ENCODE measurements around the gene ZFP57. TPM values are rescaled to one million over a fixed set of nuclear protein-coding genes. Genes with fewer than 3 reads are reported as not detected.

ZFP57 gene
- total RNA-seq, 1 experiment from 2014 or later: 6.4 TPM

- no peak for TF ChIP-seq GTF2I (CRISPR knock-in tag; conservative IDR thresholded peaks at IDR 0.05)
- no peak for TF ChIP-seq ZNF219 (CRISPR knock-in tag; IDR thresholded peaks at IDR 0.05; ENCODE audit: borderline replicate concordance)
- no peak for TF ChIP-seq NFATC4 (CRISPR knock-in tag; IDR thresholded peaks at IDR 0.05)
- no peak for TF ChIP-seq E2F5 (CRISPR knock-in tag; IDR thresholded peaks at IDR 0.05)
- TF ChIP-seq ZNF138 (CRISPR knock-in tag; conservative IDR thresholded peaks at IDR 0.05): no peak
- TF ChIP-seq TCF7 (CRISPR knock-in tag; IDR thresholded peaks at IDR 0.05; ENCODE audit: low read depth): no peak
- no peak for TF ChIP-seq NFYB (CRISPR knock-in tag; conservative IDR thresholded peaks at IDR 0.05; ENCODE audit: low read depth)
- TF ChIP-seq ZNF232 (CRISPR knock-in tag; IDR thresholded peaks at IDR 0.05): no peak
- no peak for TF ChIP-seq ELF4 (CRISPR knock-in tag; IDR thresholded peaks at IDR 0.05; ENCODE audit: low read depth)
- no peak for TF ChIP-seq MYBL2 (CRISPR knock-in tag; IDR thresholded peaks at IDR 0.05)
- TF ChIP-seq ZNF281 (CRISPR knock-in tag; IDR thresholded peaks at IDR 0.05): no peak
- TF ChIP-seq ATF1 (CRISPR knock-in tag; IDR thresholded peaks at IDR 0.05): no peak
- TF ChIP-seq PREB (CRISPR knock-in tag; IDR thresholded peaks at IDR 0.05; ENCODE audit: borderline replicate concordance): no peak
- no peak for TF ChIP-seq SP1 (CRISPR knock-in tag; conservative IDR thresholded peaks at IDR 0.05)
- no peak for TF ChIP-seq RELA (CRISPR knock-in tag; IDR thresholded peaks at IDR 0.05; ENCODE audit: borderline replicate concordance)
- 0 out of 2 replicates have a peak, but pooled peaks have one; percentile 37 for TF ChIP-seq FOXP1 (CRISPR knock-in tag; IDR thresholded peaks at IDR 0.05; ENCODE audit: borderline replicate concordance)
- TF ChIP-seq ARID4B (CRISPR knock-in tag; IDR thresholded peaks at IDR 0.05; ENCODE audit: borderline replicate concordance): 0 out of 2 replicates have a peak, but pooled peaks have one; percentile 16
- no peak for TF ChIP-seq NR3C1 (CRISPR knock-in tag; conservative IDR thresholded peaks at IDR 0.05; ENCODE audit: low read depth)
- no peak for TF ChIP-seq NFE2L1 (CRISPR knock-in tag; IDR thresholded peaks at IDR 0.05)
- no peak for TF ChIP-seq ZNF423 (CRISPR knock-in tag; IDR thresholded peaks at IDR 0.05)
- no peak for TF ChIP-seq KAT7 (CRISPR knock-in tag; IDR thresholded peaks at IDR 0.05; ENCODE audit: borderline replicate concordance)
Measured at GRCh38 chr6:29631860-29632731, 48.9 kb downstream of the ZFP57 start (continued).

Data from WTC11 (cell line).